A673 (cell line): Measurements from ENCODE around the gene CLTA. TPM values are rescaled to one million over a fixed set of nuclear protein-coding genes. Genes with fewer than 3 reads are reported as not detected.

Experiments used
- BruUV-seq: library from RNA; stranded (reverse); fragments of 400-500 nt; replicated peaks from 2 replicates; lab custom pipeline; 2021; lab: Mats Ljungman, UMichigan
- CTCF ChIA-PET: fragments of 300-600 bp; sonication (Branson Sonifier 250); formaldehyde crosslinking; loops from one replicate; lab custom pipeline; 2022; ENCODE audit warnings: antibody characterized with exemption; lab: Charles Lee
- POLR2A ChIA-PET: fragments of 300-600 bp; sonication (Branson Sonifier 250); formaldehyde crosslinking; loops from one replicate; lab custom pipeline; 2022; ENCODE audit warnings: antibody characterized with exemption; ENCODE audit not compliant: low non-redundant PET; lab: Charles Lee
- DNase-seq: peaks from one replicate; pipeline ENCODE4 v3.0.0-alpha.2; 2015; ENCODE audit warnings: low spot score
- H3K27ac ChIP-seq: fragments of 200-600 bp; sonication (generic); 2 replicates; pipeline ENCODE4 v1.5.1; 2016; ENCODE audit warnings: mixed run types, low read depth, mild to moderate bottlenecking, mixed read lengths, antibody characterized with exemption, low read length; ENCODE audit not compliant: poor library complexity, severe bottlenecking
- H3K27me3 ChIP-seq: fragments of 200-600 bp; sonication (generic); replicated peaks from 2 replicates; pipeline ENCODE4 v1.6.1; 2017; ENCODE audit warnings: mixed run types, low read depth, mild to moderate bottlenecking, mixed read lengths, antibody characterized with exemption, low read length; ENCODE audit not compliant: insufficient read depth, poor library complexity
- H3K36me3 ChIP-seq: fragments of 200-600 bp; sonication (generic); 2 replicates; pipeline ENCODE4 v1.6.1; 2016; ENCODE audit warnings: mixed run types, mild to moderate bottlenecking, mixed read lengths, antibody characterized with exemption, low read length; ENCODE audit not compliant: insufficient read depth, poor library complexity, severe bottlenecking
- H3K4me1 ChIP-seq: fragments of 200-600 bp; sonication (generic); 2 replicates; pipeline ENCODE4 v1.6.1; 2017; ENCODE audit warnings: mixed run types, mild to moderate bottlenecking, mixed read lengths, antibody characterized with exemption, low read length; ENCODE audit not compliant: insufficient read depth, poor library complexity, severe bottlenecking
- H3K4me3 ChIP-seq: fragments of 200-600 bp; sonication (generic); 2 replicates; pipeline ENCODE4 v1.5.1; 2016; ENCODE audit warnings: low read depth, mixed run types, mild to moderate bottlenecking, mixed read lengths, low read length; ENCODE audit not compliant: poor library complexity, severe bottlenecking
- H3K9me3 ChIP-seq: fragments of 200-600 bp; sonication (generic); 2 replicates; pipeline ENCODE4 v1.6.1; 2016; ENCODE audit warnings: mixed run types, low read depth, mild to moderate bottlenecking, mixed read lengths, antibody characterized with exemption, low read length; ENCODE audit not compliant: poor library complexity, severe bottlenecking
- CTCF ChIP-seq: fragments of 300-800, 200-600 bp; sonication (generic); conservative IDR thresholded peaks from 2 replicates; pipeline ENCODE4 v1.5.1; 2017; ENCODE audit warnings: low read depth, mild to moderate bottlenecking, antibody characterized with exemption, low read length, moderate library complexity, mixed read lengths
- EZH2 ChIP-seq: fragments of 200-600 bp; sonication (generic); IDR thresholded peaks from 2 replicates; pipeline ENCODE4 v1.6.1; 2017; ENCODE audit warnings: borderline replicate concordance, low read depth, mild to moderate bottlenecking, mixed read lengths, antibody characterized with exemption, low read length; ENCODE audit not compliant: poor library complexity, severe bottlenecking
- intact Hi-C: fragments of 100-400 bp; cut with micrococcal nuclease; formaldehyde crosslinking; loops from one replicate; pipeline ENCODE4 v1.10.0; 2022; ENCODE audit not compliant: unreplicated experiment
- total RNA-seq: library from RNA; stranded (reverse); gene quantifications from 2 replicates; pipeline ENCODE4 v1.2.3, GENCODE V29; 2021

The CLTA gene
- total RNA-seq, 1 experiment from 2014 or later, result 226 TPM

- ChIA-PET POLR2A (no interaction called here), CTCF (no interaction called here)
- DNase-seq, result peak; percentile 98
- no peaks in the 10 kb centered on the region for H3K36me3 ChIP-seq
- no peaks in the 10 kb centered on the region for H3K4me1 ChIP-seq
- intact Hi-C loops, result no loop called here
- H3K27ac ChIP-seq, result peak within 1 kb of the TSS; percentile 88
- TF ChIP-seq CTCF, result no peak
- no peak for TF ChIP-seq EZH2
- H3K9me3 ChIP-seq, result no peaks in the 10 kb centered on the region
- BruUV-seq, result no TSS peak
- peak within 1 kb of the TSS; percentile 96 for H3K4me3 ChIP-seq
- H3K27me3 ChIP-seq, result no peaks in the 10 kb centered on the region
Observed at GRCh38 chr9:36258208-36258995, 67.7 kb downstream of the CLTA start, which contains the start of gene GNE. TSS of gene GNE (minus strand) at chr9:36258448. CDS start at chr9:36249355, 9,093 bp downstream.

GRCh38 chr9:36258996-36259533 lies 68.3 kb downstream of the CLTA start:
- Histone ChIP-seq H3K36me3 (no peaks in the 10 kb centered on the region), H3K27me3 (no peaks in the 10 kb centered on the region), H3K4me3 (peak overlapping the region; percentile 96), H3K4me1 (no peaks in the 10 kb centered on the region), H3K9me3 (no peaks in the 10 kb centered on the region), H3K27ac (peak overlapping the region; percentile 88)
- BruUV-seq, result TSS peak; percentile 73
- CTCF ChIA-PET, result no interaction called here
- POLR2A ChIA-PET, result no interaction called here
- intact Hi-C loops, result no loop called here
- no peak for TF ChIP-seq CTCF
- no peak for TF ChIP-seq EZH2
- no peak for DNase-seq

Other genes starting within 250 kb of the CLTA start
- gene OR2S2, start 232.8 kb upstream of the CLTA start, total RNA-seq, result not detected in 2 replicates
- 9.1 and 11.9 TPM in 2 replicates for gene RECK, start 154.0 kb upstream of the CLTA start, total RNA-seq
- gene GLIPR2, start 54.2 kb upstream of the CLTA start, total RNA-seq, result 5.0 and 6.9 TPM in 2 replicates
- gene CCIN, start 21.5 kb upstream of the CLTA start, total RNA-seq, result not detected in 2 replicates
- 20.6 and 23.7 TPM in 2 replicates for gene GNE, start 67.5 kb downstream of the CLTA start, total RNA-seq
- 26.6 and 30.4 TPM in 2 replicates for gene RNF38, start 209.3 kb downstream of the CLTA start, total RNA-seq